GM19035 (cell line): Measurements from ENCODE around the gene MRPL48.
"Not testable (repeated sequence)": the region's sequence is repeated elsewhere in the genome, so short reads cannot be mapped to it uniquely, and the experiment has no call there.

ENCODE experiments used
- ATAC-seq: cut with Tn5 transposase; IDR thresholded peaks from one replicate; pipeline ENCODE4 v1.9.1; 2021; ENCODE audit not compliant: unreplicated experiment

The MRPL48 gene

GRCh38 chr11:73779084-73779902, 8.4 kb upstream of the MRPL48 start:
- peak; percentile 98 for ATAC-seq

DNA sequence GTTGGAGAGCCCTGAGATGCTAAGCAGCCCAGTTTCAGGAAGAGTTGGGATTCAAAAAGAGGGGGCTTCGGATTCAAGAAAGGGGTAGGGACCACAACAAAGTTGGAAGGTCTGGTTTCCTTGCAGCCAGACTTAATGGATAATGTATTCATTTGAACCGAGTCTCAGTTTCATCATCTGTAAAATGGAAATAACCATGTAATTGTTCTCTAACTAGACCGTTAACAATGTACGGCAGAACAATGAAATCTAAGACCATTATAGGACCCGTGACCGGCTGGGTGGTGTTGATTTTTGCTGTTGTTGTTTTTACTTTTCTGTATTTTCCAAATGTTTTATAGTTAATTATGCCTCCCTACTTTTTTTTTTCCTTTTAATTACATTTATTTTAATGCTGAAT, 6.4 kb upstream of the MRPL48 start:
- no peak for ATAC-seq

DNA sequence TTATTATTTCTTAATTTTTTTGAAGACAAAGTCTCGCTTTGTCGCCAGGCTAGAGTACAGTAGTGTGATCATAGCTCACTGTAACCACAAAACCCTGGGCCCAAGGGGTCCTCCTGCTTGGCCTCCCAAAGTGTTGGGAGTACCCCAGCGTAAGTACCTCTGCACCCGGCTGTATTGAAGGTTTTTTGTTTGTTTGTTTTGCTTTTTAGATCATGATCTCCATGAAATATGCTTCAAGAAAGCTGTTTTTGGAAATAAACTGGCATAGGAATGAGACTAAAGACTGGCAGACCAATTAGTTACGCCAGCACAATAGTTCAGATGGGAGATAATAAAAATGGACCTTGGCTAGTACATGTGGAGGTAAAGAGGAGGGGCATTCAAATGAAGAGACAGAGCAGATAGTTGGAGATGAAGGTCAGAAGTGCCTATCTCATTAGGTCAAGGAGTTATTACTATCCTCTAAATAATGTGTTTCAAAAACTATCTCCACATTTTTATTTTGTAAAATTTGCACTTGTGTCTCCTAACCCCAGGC, 4.1 kb upstream of the MRPL48 start:
- no peak for ATAC-seq

DNA sequence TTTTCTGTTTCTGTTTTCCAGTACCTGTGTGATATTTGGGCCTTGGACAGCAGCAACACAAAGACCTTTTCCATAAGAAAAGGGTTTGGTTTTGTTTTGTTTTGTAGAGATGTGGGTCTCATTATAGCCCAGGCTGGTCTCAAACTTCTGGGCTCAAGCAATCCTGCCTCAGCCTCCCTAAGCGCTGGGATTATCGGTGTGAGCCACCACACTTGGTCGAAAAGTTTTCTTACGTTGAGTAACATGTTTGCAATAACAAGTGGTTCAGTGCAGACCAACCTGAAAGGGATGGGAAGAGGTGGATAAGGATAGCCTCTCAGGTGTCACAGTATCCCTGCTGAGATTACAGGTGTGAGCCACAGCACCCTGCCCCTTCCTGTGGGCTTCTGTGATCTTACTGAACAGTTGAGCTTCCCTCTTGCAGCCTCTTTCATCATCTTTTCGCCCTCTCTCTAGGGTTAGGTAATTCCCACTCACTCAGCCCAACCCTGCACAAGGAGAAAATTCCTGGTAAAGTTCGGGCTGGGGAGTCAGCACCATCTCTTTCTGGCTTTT, 3.5 kb upstream of the MRPL48 start:
- no peak for ATAC-seq

- ATAC-seq: no peak
These were observed 2.9 kb upstream of the MRPL48 start for GRCh38 chr11:73784734-73785133.

- ATAC-seq: not testable (repeated sequence)
These were observed 2.2 kb upstream of the MRPL48 start for GRCh38 chr11:73785467-73785866.

- peak; percentile 7 for ATAC-seq
These were observed 527 bp upstream of the MRPL48 start for GRCh38 chr11:73787051-73787642.

GRCh38 chr11:73789279-73789670, 1.6 kb downstream of the MRPL48 start:
- ATAC-seq: no peak

DNA sequence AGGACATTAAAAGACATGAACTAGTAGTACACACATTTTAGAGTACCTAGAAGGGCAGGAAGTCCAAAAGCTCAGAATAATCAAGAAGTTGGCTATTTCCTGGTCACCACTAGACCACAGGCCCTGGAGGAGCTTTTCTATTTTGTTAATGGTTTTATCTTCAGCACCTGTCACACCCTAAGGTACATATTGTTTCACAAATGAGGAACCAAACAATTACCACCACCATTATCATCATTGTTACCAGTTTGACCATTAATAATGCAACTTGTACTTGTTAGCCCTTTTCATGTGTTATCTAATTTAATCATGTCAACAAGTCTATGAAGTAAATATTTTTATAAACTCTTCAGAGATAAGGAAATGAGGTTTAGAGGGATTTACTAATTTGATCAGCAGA, 4.9 kb downstream of the MRPL48 start:
- no peak for ATAC-seq

DNA sequence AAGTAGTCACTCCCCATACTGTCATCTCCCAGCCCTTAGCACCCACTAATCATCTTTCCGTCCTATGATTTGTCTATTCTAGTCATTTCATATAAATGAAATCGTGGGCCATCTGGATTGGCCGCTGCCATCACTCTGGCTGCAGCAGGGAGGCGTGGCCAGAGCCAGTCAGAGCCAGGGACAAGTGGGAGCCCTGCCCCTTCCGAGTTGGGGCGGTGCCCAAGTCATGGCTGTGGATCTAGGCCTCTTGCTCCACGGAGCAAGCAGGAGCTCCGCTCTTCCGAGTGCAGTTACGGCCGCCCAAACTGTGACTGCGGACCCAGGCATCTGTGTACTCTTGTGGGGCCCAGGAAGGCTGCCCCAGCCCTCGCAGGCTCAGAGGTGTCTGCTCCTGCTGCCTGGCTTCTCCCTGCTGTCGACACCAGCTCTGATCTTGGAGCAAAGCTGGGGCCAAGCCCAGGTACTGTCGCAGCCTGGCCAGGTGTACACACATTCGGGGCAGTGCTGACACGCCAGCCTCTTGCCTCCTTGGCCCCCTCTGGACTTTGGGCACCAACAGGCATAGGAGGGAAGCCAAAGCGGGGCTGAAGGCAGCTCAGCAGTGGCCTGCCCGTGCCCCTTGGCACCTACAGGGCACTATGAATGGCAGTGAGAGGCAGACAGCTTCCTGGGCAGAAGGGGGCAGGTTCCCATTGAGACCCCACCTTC, 8.4 kb downstream of the MRPL48 start:
- no peak for ATAC-seq

DNA sequence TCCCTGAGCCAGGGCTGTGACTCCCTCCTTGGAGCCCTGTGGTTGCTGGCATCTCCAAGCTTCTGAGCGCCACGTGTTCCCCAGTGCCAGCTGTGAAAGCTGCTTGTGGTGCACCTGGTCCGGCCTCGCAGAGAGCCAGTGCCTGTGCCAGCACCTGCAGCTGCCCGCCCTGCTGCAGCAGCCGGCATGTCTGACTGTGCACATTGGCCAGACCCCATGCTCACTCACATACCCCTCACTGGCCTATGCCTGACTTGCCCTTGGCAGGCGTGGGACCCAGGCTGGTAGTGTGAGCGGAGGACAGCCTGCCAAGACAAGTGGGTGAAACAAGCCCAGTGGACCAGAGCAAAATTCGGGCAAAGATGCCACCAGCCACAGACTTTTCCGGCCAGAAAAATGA, 9.8 kb downstream of the MRPL48 start:
- ATAC-seq: no peak

DNA sequence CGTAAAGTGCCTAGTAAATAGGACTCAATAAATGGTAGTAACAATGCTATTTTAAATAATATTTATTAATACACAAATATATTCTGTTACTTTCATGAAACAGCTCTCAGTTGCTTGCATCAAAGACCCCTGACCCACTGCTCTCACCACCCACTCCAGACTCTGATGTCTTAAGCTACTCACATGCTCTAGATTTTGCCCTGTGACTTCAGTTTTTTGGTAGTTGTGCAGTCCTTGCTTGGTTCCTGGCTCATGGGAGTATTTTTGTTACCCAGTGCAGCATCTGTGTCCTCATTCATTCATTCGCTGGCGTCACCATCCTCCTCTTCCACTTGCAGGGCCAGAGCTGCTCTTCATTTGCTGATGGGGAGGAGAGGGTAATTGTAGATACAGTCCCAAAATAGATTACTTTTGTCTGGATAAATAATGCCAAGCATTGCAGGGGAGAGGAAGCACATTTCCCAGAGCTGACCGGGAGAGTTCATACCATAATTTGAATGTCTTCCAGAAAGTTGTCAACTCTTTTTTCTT, 12.7 kb downstream of the MRPL48 start:
- ATAC-seq: no peak

DNA sequence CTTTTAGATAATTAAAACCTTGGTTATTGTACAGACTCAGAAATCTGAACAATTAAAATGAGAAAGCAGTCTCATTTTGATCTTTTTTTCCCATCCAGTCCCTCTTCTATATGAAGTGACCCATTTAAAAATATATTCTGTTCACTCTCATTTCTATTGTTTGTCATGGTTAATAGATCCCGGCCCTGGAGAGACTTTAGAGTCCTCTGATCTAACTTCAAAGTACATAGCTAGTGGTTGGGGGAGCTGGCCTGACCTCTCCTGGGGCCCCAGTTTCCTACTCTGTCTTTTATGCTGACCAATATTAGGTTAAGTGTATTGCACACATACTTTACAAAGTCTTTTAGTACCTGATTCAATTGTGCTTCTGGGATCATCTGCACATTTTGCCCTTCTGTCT, 13.5 kb downstream of the MRPL48 start:
- no peak for ATAC-seq

- ATAC-seq: no peak
These were observed 17.0 kb downstream of the MRPL48 start for GRCh38 chr11:73804712-73805111.

GRCh38 chr11:73808052-73808451, 20.4 kb downstream of the MRPL48 start:
- ATAC-seq: no peak

- ATAC-seq: no peak
These were observed 23.0 kb downstream of the MRPL48 start for GRCh38 chr11:73810637-73811036.

GRCh38 chr11:73812234-73812633, 24.6 kb downstream of the MRPL48 start:
- no peak for ATAC-seq

DNA sequence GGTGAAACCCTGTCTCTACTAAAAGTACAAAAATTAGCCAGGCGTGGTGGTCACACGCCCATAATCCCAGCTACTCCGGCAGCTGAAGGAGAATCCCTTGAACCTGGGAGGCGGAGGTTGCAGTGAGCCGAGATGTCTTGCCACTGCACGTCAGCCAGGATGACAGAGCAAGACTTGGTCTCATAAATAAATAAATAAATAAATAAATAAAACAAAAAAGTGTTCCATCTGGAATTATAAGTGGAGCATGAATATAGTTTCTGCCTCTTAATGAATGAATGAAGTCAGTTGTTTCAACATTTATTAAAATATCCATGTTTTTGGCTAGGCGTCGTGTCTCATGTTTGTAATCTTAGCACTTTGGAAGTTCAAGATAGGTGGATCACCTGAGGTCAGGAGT, 27.1 kb downstream of the MRPL48 start:
- ATAC-seq: no peak

GRCh38 chr11:73818846-73819245, 31.2 kb downstream of the MRPL48 start:
- no peak for ATAC-seq

DNA sequence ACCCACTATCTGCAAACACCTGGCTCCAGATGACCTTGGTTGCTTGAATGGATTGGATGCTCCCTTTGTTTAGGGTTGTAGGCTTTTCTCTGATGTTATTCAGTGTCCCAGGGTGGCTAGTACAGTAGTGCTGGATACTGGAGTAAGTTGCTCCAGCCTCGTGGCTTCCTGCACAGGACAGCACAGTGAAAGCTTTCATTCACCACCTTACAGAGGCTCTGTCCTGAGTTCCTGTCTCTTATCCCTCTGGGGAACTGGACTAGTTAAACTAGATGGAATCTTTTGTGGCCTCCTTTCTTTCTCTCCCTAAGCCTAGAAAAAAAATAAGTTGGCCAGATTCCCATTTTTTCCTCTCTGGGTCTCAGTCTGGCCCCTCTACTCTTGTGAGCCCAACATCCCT, 42.6 kb downstream of the MRPL48 start:
- no peak for ATAC-seq

DNA sequence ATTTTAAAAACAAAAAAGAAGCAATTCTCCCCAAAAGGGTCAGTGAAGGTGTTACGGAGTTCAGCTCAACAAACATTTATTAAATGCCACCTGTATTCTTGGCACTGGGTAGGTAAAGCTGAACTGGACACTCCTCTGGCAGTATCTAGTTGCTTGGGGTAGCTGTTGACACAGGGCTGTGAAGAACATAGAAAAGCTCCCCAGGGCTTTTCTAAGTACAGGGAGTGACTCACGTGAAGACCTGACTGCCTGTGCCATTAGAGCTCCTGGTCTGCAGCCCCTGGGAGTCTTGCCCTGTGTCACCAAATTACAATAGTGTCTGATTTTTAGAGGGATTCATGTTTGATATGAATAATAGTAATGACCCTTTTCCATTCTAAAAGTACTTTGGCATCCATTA, 45.4 kb downstream of the MRPL48 start:
- no peak for ATAC-seq
